ENCODE results near the gene ABHD5.

ABHD5 gene

DNA sequence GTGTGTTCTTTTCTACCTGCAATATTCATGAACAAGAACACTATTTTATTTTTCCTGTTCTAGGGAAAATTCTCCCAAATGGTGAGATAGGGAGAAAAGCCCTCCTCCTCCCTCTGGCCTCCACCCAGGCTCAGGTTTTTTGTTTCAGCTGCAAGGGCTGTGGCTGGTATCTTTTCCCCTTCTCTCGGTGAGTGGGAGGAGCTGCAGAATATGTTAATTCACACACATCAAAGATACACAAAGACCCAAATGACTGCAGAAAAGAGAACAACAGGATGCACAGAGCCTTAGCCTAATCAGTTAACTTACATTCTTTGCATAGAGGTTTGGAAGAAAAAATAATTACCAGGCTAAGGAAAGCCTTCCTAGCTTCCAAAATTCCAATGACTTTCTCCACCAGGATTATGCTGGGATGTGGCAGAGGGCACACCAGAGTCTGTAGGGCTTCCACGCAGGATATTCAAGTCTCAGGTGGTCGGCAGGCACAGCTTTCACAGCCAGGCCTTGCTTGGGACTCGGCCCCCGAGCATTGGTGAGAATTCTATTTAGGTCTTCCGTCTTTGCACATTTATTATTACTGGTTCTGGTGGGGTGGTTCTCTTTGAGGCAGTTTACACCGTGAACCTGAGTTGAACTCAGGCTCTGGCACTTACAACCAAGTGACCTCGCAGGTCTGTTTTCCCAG, 64.9 kb downstream of the ABHD5 start:
- no peak for DNase-seq (ENCODE audit: low read depth in 1 of 2, low spot score in 1 of 2)

DNA sequence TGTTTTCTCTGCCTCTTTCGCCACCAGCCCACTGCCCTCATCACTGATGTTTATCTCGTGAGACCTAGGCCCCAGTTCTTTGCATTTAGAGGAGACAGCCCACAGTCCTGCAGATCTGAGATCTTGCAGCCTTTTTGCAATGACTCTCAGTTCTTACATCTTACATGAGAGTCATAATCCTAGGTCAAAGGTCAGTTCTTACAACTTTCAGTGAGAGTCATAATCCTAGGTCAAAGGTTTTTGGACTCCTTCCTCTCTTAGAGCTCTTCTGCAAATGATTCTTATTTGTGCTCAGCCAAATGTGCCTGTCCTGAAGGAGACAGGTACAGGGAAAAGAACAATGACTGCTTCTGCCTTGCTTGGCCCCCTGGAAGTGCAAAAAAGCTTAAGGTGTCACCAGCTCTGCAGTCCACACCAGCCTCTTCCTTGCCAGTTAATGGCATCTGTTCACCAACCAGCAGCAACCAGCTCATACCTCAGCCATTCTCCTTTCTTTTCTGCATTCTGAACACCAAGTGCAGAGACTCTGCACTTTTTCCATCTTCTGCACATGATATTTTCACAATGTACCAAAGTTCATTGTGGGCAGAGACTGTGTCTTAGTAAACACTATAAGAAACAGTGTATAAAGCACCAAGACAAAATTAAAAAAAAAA, 67.1 kb downstream of the ABHD5 start:
- no peak for DNase-seq (ENCODE audit: low read depth in 1 of 2, low spot score in 1 of 2)

DNA sequence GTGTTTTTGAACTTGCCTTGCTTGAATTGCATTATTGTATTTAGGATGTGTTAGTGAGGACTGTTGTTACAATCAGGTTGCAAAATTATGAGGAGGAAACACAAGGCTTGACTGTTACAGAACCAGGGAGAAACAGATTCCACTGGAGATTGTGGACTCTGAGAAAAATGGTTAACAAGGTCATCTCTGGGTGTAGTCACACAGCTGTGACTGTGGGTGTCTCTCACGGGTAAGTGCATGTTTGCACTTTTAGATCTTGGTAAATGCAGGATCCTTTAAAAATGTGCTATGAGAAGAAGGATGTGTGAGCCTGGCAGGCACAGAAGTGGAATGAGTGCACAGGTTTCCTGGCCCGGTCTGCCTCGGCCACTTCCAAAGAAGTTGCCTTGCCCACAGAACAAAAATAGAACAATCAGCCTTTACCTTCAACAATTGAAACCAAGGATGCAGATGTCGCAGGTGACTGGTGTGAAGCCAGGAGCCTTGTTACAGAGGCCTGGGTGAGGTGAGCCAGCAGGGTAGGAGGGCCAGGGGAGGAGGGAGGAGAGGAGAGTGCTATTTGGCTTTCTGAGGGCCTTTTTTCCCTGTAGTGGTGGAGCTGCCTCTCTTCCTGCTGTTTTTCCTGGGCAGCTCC, 68.0 kb downstream of the ABHD5 start:
- no peak for DNase-seq (ENCODE audit: low read depth in 1 of 2, low spot score in 1 of 2)

DNA sequence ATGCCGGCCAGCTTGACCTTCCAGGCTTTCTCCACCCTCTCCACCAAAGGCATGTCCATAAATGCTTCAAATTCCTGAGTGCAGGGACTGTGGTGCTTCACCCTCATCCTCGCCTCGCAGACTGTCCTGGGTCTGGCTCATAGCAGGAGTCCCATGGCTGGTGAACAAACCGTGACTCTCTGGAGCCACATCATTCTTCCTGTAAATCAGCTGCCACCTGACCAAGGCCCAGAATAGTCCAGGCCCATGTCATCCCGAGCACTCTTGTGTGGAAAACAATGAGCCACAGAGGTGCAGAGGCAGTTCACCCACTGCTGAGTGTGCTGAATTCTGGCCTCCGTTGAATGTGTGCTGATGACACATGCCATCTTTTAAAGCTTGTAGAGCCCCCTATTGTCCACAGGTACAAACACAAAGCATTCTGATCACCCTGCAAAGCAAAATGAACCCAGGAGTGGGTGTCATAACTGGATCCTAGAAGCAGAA, 68.6 kb downstream of the ABHD5 start:
- DNase-seq (ENCODE audit: low read depth in 1 of 2, low spot score in 1 of 2), result no peak

DNA sequence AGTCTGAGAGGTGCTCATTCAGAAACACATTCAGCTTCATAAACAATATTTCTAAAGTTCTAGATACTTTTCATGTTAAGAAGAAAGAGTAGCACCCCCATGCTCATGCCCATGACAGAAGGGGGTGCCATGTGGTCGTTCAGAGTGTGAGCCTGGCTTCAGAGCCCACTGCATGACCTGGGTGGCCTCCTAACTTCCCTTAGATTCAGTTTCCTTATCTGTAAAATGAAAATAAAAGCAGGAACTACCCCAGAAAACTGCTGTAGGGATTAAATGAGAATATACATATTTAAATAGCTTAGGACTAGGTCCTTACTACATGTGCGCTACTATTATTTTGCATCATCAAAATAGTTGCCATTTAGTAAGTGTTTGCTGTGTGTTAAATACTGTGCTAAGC, 69.2 kb downstream of the ABHD5 start:
- no peak for DNase-seq (ENCODE audit: low read depth in 1 of 2, low spot score in 1 of 2)

DNA sequence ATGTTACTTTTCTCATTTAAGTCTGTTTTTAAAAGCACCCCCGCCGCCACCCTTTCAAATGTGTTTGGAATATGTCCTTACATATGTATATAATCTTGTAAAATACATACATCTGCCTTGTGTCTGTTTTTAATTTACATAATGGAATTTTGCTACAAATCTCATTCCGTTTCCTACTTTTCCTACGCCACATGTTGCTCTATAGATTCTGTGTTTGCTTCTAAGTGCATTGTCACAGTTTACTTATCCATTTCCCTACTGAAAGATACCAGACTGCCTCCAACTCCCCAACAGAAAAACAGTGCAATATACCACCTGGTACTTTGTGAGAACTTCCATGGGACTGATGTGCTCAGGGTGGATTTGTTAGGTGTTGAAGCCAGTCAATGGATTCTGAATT, 70.2 kb downstream of the ABHD5 start:
- DNase-seq (ENCODE audit: low read depth in 1 of 2, low spot score in 1 of 2), result no peak

DNA sequence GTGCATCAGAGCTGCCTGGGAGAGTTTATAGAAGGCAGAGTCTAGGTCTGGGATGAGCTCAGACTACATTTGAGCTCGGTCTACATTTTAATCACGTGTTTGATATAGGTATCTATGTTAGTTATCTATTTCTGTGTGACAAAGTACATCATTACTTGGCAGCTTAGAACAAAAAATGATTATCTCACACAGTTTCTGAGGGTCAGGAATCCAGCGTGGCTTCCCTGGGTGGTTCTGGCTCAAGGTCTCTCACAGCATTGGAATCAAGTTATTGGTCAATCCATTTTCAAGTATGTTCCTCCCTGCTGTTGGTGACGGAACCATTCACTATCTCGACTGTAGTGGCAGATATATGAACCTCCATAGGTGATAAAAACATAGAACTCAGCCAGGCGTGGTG, 71.7 kb downstream of the ABHD5 start:
- no peak for DNase-seq (ENCODE audit: low read depth in 1 of 2, low spot score in 1 of 2)

DNA sequence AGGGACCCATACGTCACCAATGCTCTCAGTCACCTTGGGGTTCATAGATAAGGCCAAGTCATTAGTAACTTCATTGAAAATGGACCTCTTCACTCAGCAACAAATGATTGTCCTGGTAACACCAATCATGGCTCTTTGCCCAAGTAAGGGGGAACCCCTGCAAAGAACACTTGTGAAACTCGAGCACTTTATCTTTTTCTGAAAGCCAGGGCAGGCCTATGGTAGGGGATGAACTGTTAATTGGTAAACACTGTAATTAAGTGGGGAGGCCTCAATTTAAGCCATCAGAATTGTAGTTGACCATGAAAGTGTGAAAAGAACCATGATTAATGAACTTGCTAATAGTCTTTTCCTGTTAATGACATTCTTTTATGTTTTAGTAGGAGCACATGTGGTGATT, 73.3 kb downstream of the ABHD5 start:
- no peak for DNase-seq (ENCODE audit: low read depth in 1 of 2, low spot score in 1 of 2)

DNA sequence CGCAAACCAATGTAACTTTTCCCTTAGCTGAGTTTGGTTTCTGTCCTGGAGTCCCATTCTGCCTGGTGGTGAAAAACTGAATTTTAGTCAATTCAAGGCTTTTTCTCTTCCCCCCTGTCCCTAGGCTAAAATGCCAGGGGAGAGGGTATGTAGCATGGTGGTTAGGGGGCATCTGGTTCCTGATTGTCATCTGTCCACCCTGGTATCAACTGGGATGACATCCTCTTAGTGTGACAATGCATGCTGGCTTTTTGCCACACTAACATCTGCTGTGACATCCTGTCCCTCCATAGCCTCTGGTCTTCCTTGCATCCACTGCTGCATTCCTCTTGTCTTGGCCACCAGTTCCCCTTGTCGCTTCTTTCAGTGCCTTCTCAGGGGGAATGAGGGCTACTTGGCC, 73.7 kb downstream of the ABHD5 start:
- no peak for DNase-seq (ENCODE audit: low read depth in 1 of 2, low spot score in 1 of 2)

DNA sequence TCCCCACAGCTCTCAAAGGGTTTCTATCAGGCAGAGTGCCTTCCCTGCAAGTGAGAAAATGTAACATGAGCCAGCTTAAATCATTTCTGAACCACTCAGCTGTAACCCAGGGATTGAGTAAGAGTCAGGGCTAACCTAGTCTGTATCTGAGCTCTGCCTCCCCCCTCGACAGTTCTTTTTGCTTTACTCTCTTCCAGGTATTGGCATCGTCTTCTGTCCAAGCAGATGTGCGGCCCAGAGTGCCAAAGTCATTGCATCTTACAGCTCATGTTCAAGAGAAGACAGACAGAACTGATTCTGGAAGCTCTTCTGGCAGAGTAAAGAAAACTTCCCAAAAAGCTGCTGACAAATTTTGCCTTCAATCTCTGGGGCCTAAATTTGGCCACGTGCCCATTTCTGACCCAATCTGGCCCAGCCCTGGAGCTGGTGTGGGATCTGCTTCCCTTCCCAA, 74.8 kb downstream of the ABHD5 start:
- DNase-seq (ENCODE audit: low read depth in 1 of 2, low spot score in 1 of 2), result no peak

DNA sequence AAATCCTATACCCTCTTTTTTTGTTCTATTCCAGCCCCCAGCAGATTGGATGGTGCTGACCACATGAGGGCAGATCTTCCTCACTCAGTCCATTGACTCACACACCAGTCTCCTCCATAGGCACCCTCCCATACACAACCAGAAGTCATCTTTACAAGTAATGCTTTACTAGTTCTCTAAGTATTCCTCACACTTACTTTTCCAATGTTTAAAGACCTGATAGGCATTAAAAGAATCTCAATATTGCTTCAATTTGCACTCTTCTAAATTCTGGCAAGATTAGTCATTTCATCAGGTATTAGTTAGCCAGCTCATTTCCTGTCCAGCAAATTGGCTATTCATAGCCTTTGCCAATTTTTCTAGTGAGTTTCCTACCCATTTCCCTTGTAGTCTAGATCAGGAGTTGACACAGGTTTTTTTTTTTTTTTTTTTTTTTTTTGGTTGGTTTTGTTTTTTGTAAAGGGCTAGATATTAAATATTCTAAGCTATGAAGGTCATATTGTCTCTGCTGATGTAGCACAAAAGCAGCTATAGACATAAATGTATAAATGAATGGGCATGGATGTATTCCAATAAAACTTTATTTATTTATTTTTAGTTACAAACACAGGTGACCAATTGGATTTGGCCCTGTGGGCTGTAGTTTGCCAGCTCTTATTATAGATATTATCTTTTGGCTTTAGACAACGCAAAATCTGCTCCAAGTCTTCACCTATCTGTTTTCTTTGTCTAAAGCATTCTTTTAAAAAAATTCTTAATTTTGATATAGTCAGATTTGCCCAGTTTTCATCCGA, 76.1 kb downstream of the ABHD5 start:
- no peak for DNase-seq (ENCODE audit: low read depth in 1 of 2, low spot score in 1 of 2)

DNA sequence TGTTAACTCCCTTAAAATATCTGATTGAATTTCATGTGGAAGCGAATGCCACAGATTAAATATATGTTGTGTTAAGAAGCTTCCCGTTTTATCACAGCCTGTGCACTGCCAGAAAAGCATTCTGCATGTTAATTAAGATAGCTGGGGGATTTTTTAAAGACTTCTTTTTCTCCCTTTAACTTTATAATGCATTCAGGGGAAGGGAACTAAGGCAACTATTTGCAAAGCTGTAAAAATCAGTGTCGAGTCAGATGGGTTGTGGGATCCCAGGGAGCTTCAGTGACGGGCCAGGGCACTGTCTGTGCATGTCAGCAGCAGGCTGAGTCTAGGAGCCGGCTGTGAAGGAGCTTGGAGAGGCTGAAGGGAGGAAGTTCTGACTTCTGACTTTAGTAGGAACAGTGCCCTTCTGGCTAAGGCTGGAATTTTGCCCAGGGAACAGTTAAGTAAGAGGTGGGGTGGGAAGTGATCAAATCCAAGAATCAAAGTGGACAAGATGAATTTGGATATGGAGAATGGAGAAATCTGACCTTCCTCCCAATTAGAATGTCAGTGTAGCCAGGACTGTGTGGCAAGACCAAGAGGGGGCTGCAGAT, 77.7 kb downstream of the ABHD5 start:
- no peak for DNase-seq (ENCODE audit: low read depth in 1 of 2, low spot score in 1 of 2)

DNA sequence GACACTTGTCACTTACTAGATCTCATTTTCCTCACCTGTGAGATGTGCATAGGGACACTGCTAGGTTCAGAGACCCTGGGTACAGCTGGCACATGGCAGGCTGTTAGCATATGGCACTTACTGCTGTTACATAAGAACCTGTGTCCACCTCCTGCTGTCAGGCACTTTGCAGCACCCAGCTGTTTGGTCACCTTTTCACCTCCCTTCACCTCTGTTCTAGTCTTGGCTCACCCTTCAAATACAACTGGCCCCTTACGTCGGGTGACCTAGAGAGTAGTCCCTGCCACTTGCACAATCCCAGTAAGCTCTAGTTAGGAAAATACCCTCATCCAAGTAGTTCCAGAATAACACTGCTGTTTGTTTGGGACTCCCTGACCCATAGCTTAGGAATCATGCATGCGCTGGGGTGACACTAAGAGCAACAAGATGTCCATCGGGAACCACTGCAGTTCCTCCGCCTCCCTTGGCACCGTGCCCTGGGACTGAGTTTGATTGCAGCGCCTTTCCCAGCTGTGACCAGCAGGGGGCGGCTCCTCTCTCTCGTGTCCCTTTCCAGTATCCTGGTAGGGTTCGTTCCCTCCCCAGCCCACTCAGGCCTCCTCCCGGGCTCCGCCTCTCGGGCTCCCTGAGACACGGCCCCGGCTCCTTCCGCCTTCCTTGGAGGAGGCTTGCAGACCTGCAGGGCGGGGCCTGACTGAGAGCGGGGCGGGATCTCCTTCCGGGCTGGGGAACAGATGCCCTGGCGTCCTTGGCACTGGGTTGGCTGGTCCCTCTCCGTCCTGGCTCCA, 78.6 kb downstream of the ABHD5 start:
- peak; percentile 37 to 63 for DNase-seq (ENCODE audit: low read depth in 1 of 2, low spot score in 1 of 2)

DNA sequence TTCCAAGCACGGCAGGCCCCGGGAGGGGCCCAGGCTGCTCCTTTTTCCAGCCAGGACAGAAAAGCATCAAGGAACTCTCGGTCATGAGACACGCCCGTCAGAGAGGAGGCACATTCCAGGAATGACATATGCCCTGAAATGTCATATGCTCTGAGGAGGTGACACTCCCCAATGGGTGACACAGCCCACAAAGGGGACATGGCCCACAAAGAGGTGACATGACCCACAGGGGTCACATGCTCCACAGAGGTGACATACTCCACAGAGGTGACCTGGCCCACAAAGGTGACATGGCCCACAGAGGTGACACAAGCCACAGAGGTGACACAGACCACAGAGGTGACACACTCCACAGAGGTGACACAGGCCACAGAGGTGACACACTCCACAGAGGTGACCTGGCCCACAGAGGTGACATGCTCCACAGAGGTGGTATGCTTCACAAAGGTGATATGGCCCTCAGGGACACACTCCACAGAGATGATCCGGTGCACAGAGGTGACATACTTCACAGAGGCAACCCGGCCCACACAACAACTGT, 79.2 kb downstream of the ABHD5 start:
- DNase-seq (ENCODE audit: low read depth in 1 of 2, low spot score in 1 of 2), result no peak

DNA sequence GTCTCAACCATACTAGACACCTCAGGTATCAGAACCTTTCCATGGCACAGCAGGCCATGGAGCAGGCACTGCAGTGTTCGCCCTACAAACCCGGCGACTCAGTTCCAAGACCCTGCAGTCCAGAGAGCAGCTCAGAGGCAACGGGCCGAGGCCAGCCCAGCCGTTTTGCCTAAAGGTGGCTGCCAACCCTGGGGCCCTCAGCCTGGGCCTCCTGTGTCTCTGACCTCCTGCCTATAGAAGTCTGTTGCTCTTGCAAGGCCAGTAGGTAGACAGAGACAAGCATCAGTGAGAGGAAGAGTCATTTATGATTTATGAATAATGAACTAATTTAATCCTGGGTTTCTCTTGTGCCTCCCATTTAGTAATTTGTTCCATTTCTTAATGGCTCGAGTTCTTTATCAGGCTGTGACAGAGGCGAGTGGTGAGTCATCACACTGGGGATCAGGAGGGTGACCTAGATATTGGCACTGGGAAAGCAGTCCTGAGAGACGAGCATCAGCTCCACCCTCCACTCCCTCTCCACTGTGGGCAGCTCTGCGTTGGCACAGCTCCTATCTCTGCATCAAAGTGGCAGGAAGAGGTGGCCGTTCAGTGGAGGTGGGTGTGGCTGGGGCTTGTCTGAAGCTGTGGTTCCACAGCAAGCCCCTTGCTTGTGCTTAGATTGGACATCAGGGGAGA, 79.8 kb downstream of the ABHD5 start:
- no peak for DNase-seq (ENCODE audit: low read depth in 1 of 2, low spot score in 1 of 2)

DNA sequence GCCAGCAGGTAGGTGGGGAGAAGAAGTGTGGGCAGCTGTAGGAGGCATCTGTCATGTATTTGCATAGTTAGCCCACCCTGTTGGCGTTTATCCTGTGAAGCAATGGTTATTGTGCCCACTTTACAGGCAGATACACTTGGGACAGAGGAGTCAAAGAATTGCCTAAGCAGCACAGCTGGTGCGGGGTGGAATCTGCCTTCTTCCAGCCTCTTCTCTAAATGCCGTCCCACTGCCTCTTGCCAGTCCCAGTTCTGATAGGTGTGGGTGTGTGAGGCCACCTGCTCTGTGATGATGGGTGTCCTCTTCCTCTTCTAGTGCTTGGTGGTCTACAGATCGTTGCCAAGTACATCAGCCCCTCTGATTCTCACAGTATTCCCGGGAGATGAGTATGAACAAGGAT, 80.9 kb downstream of the ABHD5 start:
- no peak for DNase-seq (ENCODE audit: low read depth in 1 of 2, low spot score in 1 of 2)

DNA sequence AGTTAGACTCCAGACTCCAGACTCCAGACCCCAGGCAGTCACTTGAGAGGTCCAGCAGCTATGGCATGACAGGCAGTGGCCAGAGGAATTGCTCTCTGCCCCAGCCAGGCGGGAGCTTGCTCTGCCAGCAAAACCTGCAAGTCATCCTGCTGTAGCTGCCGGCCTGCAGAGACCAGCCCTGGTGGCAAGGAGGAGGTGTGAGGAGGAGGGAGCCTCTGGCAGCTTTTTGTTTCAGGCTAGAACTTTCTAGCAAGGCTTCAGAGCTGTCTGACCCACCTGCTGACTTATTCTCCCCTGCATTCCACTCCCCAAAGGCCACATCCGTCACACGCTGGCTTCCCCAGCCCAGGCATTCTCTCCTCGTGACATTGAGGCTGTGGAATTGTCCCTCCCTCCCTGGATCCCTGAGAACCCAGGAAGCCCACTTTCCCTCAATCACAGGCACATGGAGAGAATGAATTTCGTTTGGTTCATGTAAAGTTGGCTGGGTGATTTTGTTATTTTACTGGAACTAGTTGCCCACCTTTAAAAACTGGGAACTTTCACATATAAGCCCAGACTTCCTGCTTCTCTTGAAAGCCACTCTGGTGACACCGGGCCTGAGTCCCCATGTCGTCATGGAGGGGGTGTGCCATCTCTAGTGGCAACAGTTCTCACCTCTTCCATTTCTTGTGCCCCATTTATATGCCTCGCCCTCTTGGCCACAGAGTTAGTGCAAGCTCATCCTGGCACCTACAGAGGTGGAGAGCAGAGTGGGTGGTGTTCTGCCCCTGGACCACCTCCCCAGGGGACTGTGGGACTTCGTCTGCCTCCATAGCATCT, 82.7 kb downstream of the ABHD5 start:
- no peak for DNase-seq (ENCODE audit: low read depth in 1 of 2, low spot score in 1 of 2)

DNA sequence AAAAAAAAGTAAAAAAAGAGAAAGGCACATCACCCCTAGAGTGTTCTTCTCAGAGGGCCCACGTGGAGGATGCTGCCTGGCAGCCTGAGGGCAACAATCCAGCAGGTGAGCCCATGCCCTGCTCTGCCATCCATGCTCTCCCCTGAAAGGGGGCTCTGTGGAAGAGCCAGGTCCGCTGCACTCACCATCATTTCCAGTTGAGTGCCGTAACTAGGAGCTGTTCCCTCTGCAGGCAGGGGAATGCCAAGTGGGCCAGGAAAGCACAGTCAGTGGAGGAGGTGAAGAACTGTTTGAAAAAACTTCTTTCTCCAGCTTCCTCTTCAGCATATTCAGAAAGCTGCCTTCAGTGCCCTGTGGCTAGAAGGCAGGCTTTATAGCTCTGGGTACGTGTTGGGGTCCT, 84.1 kb downstream of the ABHD5 start:
- DNase-seq (ENCODE audit: low read depth in 1 of 2, low spot score in 1 of 2), result no peak

DNA sequence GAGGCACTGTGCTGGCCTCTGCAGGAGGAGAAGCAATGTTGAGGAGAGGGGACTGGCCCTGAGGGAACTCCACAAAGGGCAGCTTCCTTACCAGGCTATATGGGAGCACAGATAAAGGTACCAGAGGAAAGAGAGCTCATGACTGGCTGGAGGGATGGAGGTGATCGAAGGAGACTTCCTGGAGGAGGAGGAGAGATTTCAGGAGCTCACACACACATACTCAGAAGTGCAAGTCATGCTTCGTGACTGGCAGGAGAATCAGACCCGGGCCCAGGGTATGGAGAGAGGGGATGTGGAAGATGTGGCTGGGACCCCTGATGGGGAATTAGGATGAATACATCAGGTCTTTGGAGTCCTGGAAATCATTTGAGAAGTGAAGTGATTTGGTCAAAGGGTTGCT, 85.4 kb downstream of the ABHD5 start:
- no peak for DNase-seq (ENCODE audit: low read depth in 1 of 2, low spot score in 1 of 2)

Measured in stimulated activated CD4-positive, alpha-beta T cell treated with anti-CD3 and anti-CD28 coated beads, Interleukin-15, amount 100 ng/mL, for 1 hour (primary cell).